HepG2 (cell line): Measurements from ENCODE around the gene PFKP. TPM values are rescaled to one million over a fixed set of nuclear protein-coding genes. Genes with fewer than 3 reads are reported as not detected.

ENCODE experiments used
- JUN ChIP-seq: sonication (generic); formaldehyde crosslinking; IDR thresholded peaks from 2 replicates; pipeline ENCODE4 v1.4.0; 2020; ENCODE audit warnings: mild to moderate bottlenecking, missing genetic modification reagents
- KAT7 ChIP-seq: IDR thresholded peaks from 2 replicates; pipeline ENCODE4 v1.6.1; 2018; ENCODE audit warnings: borderline replicate concordance, missing compliant biosample characterization
- PRDM10 ChIP-seq: sonication (generic); formaldehyde crosslinking; IDR thresholded peaks from 2 replicates; pipeline ENCODE4 v1.4.0; 2020; ENCODE audit warnings: low read depth, missing genetic modification reagents
- RFX1 ChIP-seq: fragments of 450-650 bp; IDR thresholded peaks from 2 replicates; pipeline ENCODE4 v1.6.1; 2017
- ZBTB7A ChIP-seq: sonication (generic); formaldehyde crosslinking; IDR thresholded peaks from 2 replicates; pipeline ENCODE4 v1.8.0; 2022; ENCODE audit warnings: mild to moderate bottlenecking, missing genetic modification reagents
- ZNF17 ChIP-seq: sonication (generic); formaldehyde crosslinking; IDR thresholded peaks from 2 replicates; pipeline ENCODE4 v1.5.0; 2020; ENCODE audit warnings: mild to moderate bottlenecking, missing genetic modification reagents
- ZNF234 ChIP-seq: sonication (generic); formaldehyde crosslinking; conservative IDR thresholded peaks from 2 replicates; pipeline ENCODE4 v1.5.1; 2020; ENCODE audit warnings: mild to moderate bottlenecking, missing genetic modification reagents
- ZNF503 ChIP-seq: sonication (generic); formaldehyde crosslinking; IDR thresholded peaks from 2 replicates; pipeline ENCODE4 v1.4.0; 2020; ENCODE audit warnings: missing genetic modification reagents
- ZNF850 ChIP-seq: sonication (generic); formaldehyde crosslinking; conservative IDR thresholded peaks from 2 replicates; pipeline ENCODE4 v1.9.0; 2021; ENCODE audit warnings: mild to moderate bottlenecking, missing genetic modification reagents
- ZUFSP ChIP-seq: sonication (generic); formaldehyde crosslinking; IDR thresholded peaks from 2 replicates; pipeline ENCODE4 v1.9.0; 2021; ENCODE audit warnings: missing genetic modification reagents, mild to moderate bottlenecking, borderline replicate concordance
- polyA plus RNA-seq, 8 experiments: library from polyadenylated mRNA; depleted of rRNA in 3 of 8; stranded (reverse) in 7 of 8; unstranded in 1 of 8; fragments of >200 nt; fragmentation: Illumina TruSeq in 4 of 8; extraction: Trizol in 4 of 8; gene quantifications; 2 replicates each; pipeline versions ENCODE4 v1.2.1 to v1.2.3, GENCODE V29; 2011 to 2016; ENCODE audit warnings: low read depth in 4 of 8, missing spikeins in 1 of 8, mixed read lengths in 1 of 8; ENCODE audit not compliant: insufficient read depth in 1 of 8
- total RNA-seq, 5 experiments: library from RNA; depleted of rRNA; stranded (reverse); fragments of >200 nt; fragmentation: Illumina TruSeq; extraction: Trizol; gene quantifications; 2 replicates each; pipeline ENCODE4 v1.2.3, GENCODE V29; 2016; ENCODE audit warnings: low read depth in 1 of 5

PFKP gene
- total and polyA plus RNA-seq, 2 of the 13 experiments (the other 11 are each of a cell fraction or from before 2014, with no cell fraction given): 0.80 to 2.4 TPM

GRCh38 chr10:3093996-3094395 lies 26.6 kb downstream of the PFKP start (continued):
- TF ChIP-seq ZUFSP (CRISPR knock-in tag): no peak
- TF ChIP-seq ZNF503 (CRISPR knock-in tag): no peak
- TF ChIP-seq ZNF234 (CRISPR knock-in tag): no peak
- no peak for TF ChIP-seq RFX1
- no peak for TF ChIP-seq PRDM10 (CRISPR knock-in tag)
- TF ChIP-seq JUN (CRISPR knock-in tag): no peak
- TF ChIP-seq ZNF850 (CRISPR knock-in tag): no peak
- no peak for TF ChIP-seq ZNF17
- TF ChIP-seq ZBTB7A (CRISPR knock-in tag): no peak
- TF ChIP-seq KAT7: no peak
